Upper lobe of left lung (tissue), 6 donors: ENCODE measurements around the gene DYSF. TPM values are rescaled to one million over a fixed set of nuclear protein-coding genes. Genes with fewer than 3 reads are reported as not detected.

Experiments used
- ATAC-seq, 2 donors: fragments of 200-7000 bp; cut with Tn5 transposase; one replicate each; pipeline ENCODE4 v1.9.1; 2022; ENCODE audit warnings: mild to moderate bottlenecking in 2 of 2, moderate library complexity in 2 of 2; ENCODE audit not compliant: low FRiP score in 2 of 2
- DNase-seq, 2 donors: peaks; one replicate each; pipeline ENCODE4 v3.0.0-alpha.2; 2019 to 2020
- H3K27ac ChIP-seq, 4 donors: fragments of 200-600 bp; sonication (generic); one replicate each; pipeline ENCODE4 v1.5.1; 2016 to 2019
- H3K27me3 ChIP-seq, 4 donors: fragments of 200-600 bp; sonication (generic); one replicate each; pipeline ENCODE4 v1.5.1; 2017 to 2019
- H3K36me3 ChIP-seq, 4 donors: fragments of 200-600 bp; sonication (generic); one replicate each; pipeline ENCODE4 v1.5.1; 2016 to 2019
- H3K4me1 ChIP-seq, 4 donors: fragments of 200-600 bp; sonication (generic); one replicate each; pipeline ENCODE4 v1.5.1; 2018 to 2019
- H3K4me3 ChIP-seq, 4 donors: fragments of 200-600 bp; sonication (generic); one replicate each; pipeline ENCODE4 v1.5.1; 2017 to 2019; ENCODE audit warnings: mild to moderate bottlenecking in 2 of 4, moderate library complexity in 1 of 4
- H3K9me3 ChIP-seq, 4 donors: fragments of 200-600 bp; sonication (generic); one replicate each; pipeline ENCODE4 v1.5.1; 2018 to 2019
- EP300 ChIP-seq, 4 donors: sonication (generic); formaldehyde crosslinking; IDR thresholded peaks; one replicate each; pipeline ENCODE4 v1.5.1; 2017; ENCODE audit warnings: antibody characterized with exemption in 4 of 4, control low read depth in 2 of 4
- POLR2A ChIP-seq, 4 donors: fragments of 450-650 bp; IDR thresholded peaks; one replicate each; pipeline ENCODE4 v1.5.1; 2016 to 2017; ENCODE audit warnings: antibody characterized with exemption in 4 of 4, mild to moderate bottlenecking in 2 of 4
- POLR2AphosphoS5 ChIP-seq, 2 donors: sonication (generic); formaldehyde crosslinking; IDR thresholded peaks; one replicate each; pipeline ENCODE4 v1.5.1; 2017; ENCODE audit warnings: antibody characterized with exemption in 2 of 2
- WGBS, 2 donors: methylation state at CpG; one replicate each; pipeline ENCODE4 v1.1.5; 2017 to 2018; 5-methylcytosine and 5-hydroxymethylcytosine counted together
- total RNA-seq, 6 donors: library from RNA; depleted of rRNA in 4 of 6; stranded (reverse); fragments of >200 nt in 4 of 6; gene quantifications; one replicate each; pipeline versions ENCODE4 v1.1.0 to v1.2.1, GENCODE V29; 2016 to 2021
- TF ChIP-seq, protein P1 (sequence below), 6 experiments: fragments of 450-650 bp in 4 of 6; fragments of 200-600 bp in 2 of 6; sonication (generic) in 2 of 6; IDR thresholded peaks; one replicate each; pipeline ENCODE4 v1.5.1; 2016 to 2019; ENCODE audit warnings: antibody characterized with exemption in 6 of 6
- donor health status: DM: no; HTN: no; CAD: no; lungs with moderate emphysema.
- donor health status: DM: no; HTN: yes; CAD: no; lungs with severe emphysema.

DYSF gene
- total RNA-seq, 6 donors from 2014 or later = 17.5 to 72.7 (median 42.7) TPM

DNA sequence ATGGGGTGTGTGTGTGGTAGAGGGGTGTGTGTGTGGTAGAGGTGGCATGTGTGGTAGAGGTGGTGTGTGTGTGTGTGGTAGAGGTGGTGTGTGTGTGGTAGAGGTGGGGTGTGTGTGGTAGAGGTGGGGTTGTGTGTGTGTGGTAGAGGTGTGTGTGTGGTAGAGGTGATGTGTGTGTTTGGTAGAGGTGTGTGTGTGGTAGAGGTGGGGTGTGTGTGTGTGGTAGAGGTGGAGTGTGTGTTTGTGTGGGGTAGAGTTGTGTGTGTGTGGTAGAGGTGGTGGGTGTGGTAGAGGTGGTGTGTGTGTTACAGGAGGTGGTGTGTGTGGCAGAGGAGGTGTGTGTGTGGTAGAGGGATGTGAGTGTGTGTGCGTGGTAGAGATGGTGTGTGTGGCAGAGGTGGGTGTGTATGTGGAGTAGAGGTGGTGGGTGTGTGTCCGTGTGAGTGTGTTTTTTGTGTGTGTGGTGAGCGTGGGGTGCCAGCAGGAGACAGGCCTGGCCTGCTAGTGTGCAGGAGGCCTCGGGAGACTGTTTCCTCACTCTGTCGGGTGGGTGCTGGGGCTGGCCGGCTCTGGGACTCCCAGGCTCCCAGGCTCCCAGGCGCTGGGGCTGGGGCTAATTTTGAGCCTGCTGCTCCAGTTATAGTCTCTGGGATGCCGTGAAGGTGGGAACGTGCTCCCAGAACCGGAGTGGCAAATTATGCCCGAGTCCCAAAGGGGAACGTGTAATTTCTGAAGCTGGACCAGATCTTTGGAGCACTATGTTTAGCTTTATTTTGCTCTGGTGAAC is 165.2 kb downstream of the DYSF start:
- 76 to 80% methylated on average over 8 to 12 of the region's 12 CpGs for WGBS, 2 donors
- TF ChIP-seq EP300 (IDR thresholded peaks at IDR 0.05) (no peak), POLR2AphosphoS5 (IDR thresholded peaks at IDR 0.05) (no peak), POLR2A (IDR thresholded peaks at IDR 0.05) (no peak)
- TF ChIP-seq, protein P1, sequence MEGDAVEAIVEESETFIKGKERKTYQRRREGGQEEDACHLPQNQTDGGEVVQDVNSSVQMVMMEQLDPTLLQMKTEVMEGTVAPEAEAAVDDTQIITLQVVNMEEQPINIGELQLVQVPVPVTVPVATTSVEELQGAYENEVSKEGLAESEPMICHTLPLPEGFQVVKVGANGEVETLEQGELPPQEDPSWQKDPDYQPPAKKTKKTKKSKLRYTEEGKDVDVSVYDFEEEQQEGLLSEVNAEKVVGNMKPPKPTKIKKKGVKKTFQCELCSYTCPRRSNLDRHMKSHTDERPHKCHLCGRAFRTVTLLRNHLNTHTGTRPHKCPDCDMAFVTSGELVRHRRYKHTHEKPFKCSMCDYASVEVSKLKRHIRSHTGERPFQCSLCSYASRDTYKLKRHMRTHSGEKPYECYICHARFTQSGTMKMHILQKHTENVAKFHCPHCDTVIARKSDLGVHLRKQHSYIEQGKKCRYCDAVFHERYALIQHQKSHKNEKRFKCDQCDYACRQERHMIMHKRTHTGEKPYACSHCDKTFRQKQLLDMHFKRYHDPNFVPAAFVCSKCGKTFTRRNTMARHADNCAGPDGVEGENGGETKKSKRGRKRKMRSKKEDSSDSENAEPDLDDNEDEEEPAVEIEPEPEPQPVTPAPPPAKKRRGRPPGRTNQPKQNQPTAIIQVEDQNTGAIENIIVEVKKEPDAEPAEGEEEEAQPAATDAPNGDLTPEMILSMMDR (IDR thresholded peaks at IDR 0.05) = no peak
- Histone ChIP-seq H3K27me3 (no peaks in the 10 kb centered on the region), H3K4me1 (peaks cover 18 to 25% (median 21%) of the 10 kb centered on the region in 4 donors), H3K9me3 (no peaks in the 10 kb centered on the region), H3K4me3 (no peak overlapping the region), H3K36me3 (peaks cover 0 to 1% (median 0%) of the 10 kb centered on the region in 4 donors), H3K27ac (no peak overlapping the region)
- ATAC-seq (peak in 1 of 2 donors; percentile 60), DNase-seq (peak; percentile 15 to 49)

DNA sequence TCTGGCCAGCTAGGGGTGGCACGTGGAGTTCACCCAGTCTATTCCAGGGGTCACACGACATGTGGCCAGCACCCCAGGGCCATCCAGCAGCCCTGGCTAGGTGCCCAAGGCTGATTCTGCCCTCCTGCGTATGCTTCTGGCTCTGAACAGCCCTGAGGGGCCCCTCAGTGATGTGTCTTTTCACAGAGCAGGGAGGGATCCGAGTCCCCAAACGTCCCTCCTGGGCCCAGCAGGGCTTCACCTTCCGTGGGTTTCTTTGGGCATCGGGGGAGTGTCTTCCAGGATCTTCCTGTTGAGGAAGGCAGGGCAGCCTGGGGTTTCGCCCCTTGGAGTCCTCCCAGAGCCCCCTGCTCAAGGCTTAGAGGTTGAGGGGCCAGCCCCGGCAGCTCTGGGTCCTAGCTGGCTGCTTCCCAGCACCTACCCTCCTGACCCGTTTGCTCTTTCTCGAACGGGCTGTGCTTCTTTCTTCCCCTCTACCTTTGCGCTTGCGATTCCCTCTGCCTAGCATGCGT is 165.9 kb downstream of the DYSF start:
- Histone ChIP-seq H3K4me1 (peaks cover 14 to 19% (median 16%) of the 10 kb centered on the region in 4 donors), H3K27me3 (no peaks in the 10 kb centered on the region), H3K27ac (no peak overlapping the region), H3K4me3 (no peak overlapping the region), H3K36me3 (no peaks in the 10 kb centered on the region), H3K9me3 (no peaks in the 10 kb centered on the region)
- DNase-seq (peak; percentile 14 to 44), ATAC-seq (no peak)
- no peak for TF ChIP-seq POLR2AphosphoS5 (IDR thresholded peaks at IDR 0.05)
- TF ChIP-seq POLR2A (IDR thresholded peaks at IDR 0.05) = no peak
- TF ChIP-seq EP300 (IDR thresholded peaks at IDR 0.05) = no peak
- TF ChIP-seq, protein P1 (IDR thresholded peaks at IDR 0.05) = no peak
- WGBS, 2 donors = 79 to 80% methylated on average over 13 to 15 of the region's 15 CpGs

DNA sequence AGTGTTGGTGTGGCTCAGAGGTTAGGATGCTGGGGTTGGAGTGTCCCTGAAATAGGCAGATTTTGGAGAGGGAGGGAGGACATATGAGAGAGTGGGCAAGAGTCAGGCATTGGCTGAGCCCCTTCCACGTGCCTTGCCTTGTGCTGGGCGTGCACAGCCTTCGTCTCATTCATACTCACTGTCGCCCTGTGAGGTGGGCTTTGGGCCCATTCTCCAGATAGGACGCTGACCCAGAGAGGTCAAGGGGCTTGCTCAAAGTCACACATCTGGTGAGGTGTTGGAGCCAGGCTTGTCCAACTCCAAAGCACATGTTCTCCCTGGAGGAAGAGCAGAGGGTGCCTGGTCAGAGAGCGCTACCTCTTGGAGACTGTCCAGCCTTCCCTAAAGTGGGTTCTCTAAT is 166.8 kb downstream of the DYSF start:
- WGBS, 2 donors = 87 to 95% methylated on average over 2 to 6 of the region's 6 CpGs
- DNase-seq = peak in 1 of 2 donors; percentile 10
- Histone ChIP-seq H3K27ac (no peak overlapping the region), H3K4me1 (peaks cover 8 to 11% (median 9%) of the 10 kb centered on the region in 4 donors), H3K27me3 (no peaks in the 10 kb centered on the region), H3K36me3 (no peaks in the 10 kb centered on the region), H3K4me3 (no peak overlapping the region), H3K9me3 (no peaks in the 10 kb centered on the region)
- TF ChIP-seq, protein P1 (IDR thresholded peaks at IDR 0.05) = no peak
- TF ChIP-seq POLR2AphosphoS5 (IDR thresholded peaks at IDR 0.05) (no peak), POLR2A (IDR thresholded peaks at IDR 0.05) (no peak), EP300 (IDR thresholded peaks at IDR 0.05) (no peak)
- peak in 1 of 2 donors; percentile 23 for ATAC-seq

DNA sequence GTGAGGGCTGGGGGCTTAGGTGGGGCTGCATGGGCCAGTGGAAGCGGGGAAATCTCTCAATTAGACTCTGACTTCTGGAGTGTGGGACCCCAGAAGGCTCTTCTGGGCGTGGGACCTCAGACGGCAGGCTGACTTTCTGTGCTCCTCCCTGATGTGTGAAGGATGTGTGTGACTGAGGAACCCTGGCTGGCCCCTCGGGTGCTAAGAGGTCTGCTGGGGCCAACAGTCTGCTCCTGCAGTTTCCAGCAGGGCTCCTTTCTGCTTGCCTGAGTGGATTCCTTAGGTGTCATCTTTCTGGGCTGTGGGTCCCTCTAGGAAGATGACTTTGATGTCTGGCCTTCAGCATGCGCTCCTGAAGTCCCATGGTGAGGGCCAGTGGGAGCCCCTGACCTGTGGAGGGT is 167.5 kb downstream of the DYSF start:
- TF ChIP-seq, protein P1 (IDR thresholded peaks at IDR 0.05) = no peak
- no peak for TF ChIP-seq POLR2AphosphoS5 (IDR thresholded peaks at IDR 0.05)
- TF ChIP-seq POLR2A (IDR thresholded peaks at IDR 0.05) = no peak
- no peak for TF ChIP-seq EP300 (IDR thresholded peaks at IDR 0.05)
- DNase-seq = peak in 1 of 2 donors; percentile 15
- Histone ChIP-seq H3K27me3 (no peaks in the 10 kb centered on the region), H3K27ac (no peak overlapping the region), H3K36me3 (no peaks in the 10 kb centered on the region), H3K9me3 (no peaks in the 10 kb centered on the region), H3K4me3 (no peak overlapping the region), H3K4me1 (peaks cover under 1 to 7% (median 2%) of the 10 kb centered on the region in 4 donors)
- ATAC-seq = no peak
- 89 to 100% methylated on average over 2 to 4 of the region's 5 CpGs for WGBS, 2 donors
